ENCODE results near the gene TBRG4.

- no peak for TF ChIP-seq ZBTB21 (tag by site-specific recombination; IDR thresholded peaks at IDR 0.05)
- TF ChIP-seq ZSCAN5A (tag by site-specific recombination; IDR thresholded peaks at IDR 0.05), result no peak
- no peak for TF ChIP-seq MYNN (tag by site-specific recombination; IDR thresholded peaks at IDR 0.05; ENCODE audit: borderline replicate concordance)
- no peak for TF ChIP-seq GLIS2 (tag by site-specific recombination; IDR thresholded peaks at IDR 0.05)
- TF ChIP-seq ZNF580 (tag by site-specific recombination; IDR thresholded peaks at IDR 0.05), result no peak
- no peak for TF ChIP-seq KLF16 (tag by site-specific recombination; IDR thresholded peaks at IDR 0.05)
- no peak for TF ChIP-seq REST (tag by site-specific recombination; IDR thresholded peaks at IDR 0.05)
- no peak for TF ChIP-seq CTCF (tag by site-specific recombination; IDR thresholded peaks at IDR 0.05)
- TF ChIP-seq ZNF223 (tag by site-specific recombination; IDR thresholded peaks at IDR 0.05), result no peak
Measured at GRCh38 chr7:45065031-45065995, 46.2 kb downstream of the TBRG4 start.

Data from HEK293 (cell line).